ENCODE data around the gene ZFP62. TPM values are rescaled to one million over a fixed set of nuclear protein-coding genes. Genes with fewer than 3 reads are reported as not detected.

ZFP62 gene
- total and polyA plus RNA-seq, 7 donors, result 12.9 to 34.6 (median 22.2) TPM

GRCh38 chr5:180848878-180849277 lies 12.2 kb downstream of the ZFP62 start:
- H3K36me3 ChIP-seq, result peaks cover 22 to 35% (median 25%) of the 10 kb centered on the region in 4 donors
- H3K27me3 ChIP-seq, result no peaks in the 10 kb centered on the region
- 93 to 100% methylated on average over 1 of the region's 1 CpG for WGBS, 2 donors
- TF ChIP-seq POLR2A (IDR thresholded peaks at IDR 0.05), result no peak
- TF ChIP-seq, protein P1, sequence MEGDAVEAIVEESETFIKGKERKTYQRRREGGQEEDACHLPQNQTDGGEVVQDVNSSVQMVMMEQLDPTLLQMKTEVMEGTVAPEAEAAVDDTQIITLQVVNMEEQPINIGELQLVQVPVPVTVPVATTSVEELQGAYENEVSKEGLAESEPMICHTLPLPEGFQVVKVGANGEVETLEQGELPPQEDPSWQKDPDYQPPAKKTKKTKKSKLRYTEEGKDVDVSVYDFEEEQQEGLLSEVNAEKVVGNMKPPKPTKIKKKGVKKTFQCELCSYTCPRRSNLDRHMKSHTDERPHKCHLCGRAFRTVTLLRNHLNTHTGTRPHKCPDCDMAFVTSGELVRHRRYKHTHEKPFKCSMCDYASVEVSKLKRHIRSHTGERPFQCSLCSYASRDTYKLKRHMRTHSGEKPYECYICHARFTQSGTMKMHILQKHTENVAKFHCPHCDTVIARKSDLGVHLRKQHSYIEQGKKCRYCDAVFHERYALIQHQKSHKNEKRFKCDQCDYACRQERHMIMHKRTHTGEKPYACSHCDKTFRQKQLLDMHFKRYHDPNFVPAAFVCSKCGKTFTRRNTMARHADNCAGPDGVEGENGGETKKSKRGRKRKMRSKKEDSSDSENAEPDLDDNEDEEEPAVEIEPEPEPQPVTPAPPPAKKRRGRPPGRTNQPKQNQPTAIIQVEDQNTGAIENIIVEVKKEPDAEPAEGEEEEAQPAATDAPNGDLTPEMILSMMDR (IDR thresholded peaks at IDR 0.05), result no peak
- no peak for TF ChIP-seq EP300 (IDR thresholded peaks at IDR 0.05)
- no peak for TF ChIP-seq POLR2AphosphoS5 (IDR thresholded peaks at IDR 0.05)
- H3K4me3 ChIP-seq, result no peak overlapping the region
- DNase-seq, result no peak
- intact Hi-C loops (cut with DNase I), result no loop called here
- no peak overlapping the region for H3K27ac ChIP-seq
- H3K4me1 ChIP-seq, result no peaks in the 10 kb centered on the region
- peaks cover 0 to 33% (median 2%) of the 10 kb centered on the region in 4 donors for H3K9me3 ChIP-seq

DNA sequence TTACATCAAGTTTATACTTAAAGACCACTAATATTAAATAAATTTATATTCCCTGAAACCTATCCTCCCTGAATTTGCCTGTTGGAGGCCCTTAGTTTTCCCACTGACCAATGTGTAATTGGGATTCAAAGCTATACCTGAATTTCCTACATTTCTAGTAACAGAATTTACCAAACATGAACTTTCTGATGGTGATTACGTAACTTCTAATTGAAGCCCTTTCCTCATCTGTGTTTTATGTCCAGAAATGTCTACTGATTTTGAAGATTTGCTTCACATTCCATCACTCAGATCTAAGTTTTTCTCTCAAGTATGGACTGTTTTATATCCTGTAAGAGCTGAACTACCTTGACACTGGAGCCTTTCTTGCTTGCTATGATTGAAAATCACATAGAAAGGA lies 12.8 kb downstream of the ZFP62 start:
- no peak for TF ChIP-seq EP300 (IDR thresholded peaks at IDR 0.05)
- Histone ChIP-seq H3K36me3 (peaks cover 22 to 35% (median 25%) of the 10 kb centered on the region in 4 donors), H3K27ac (no peak overlapping the region), H3K27me3 (no peaks in the 10 kb centered on the region), H3K9me3 (peaks cover 0 to 33% (median 2%) of the 10 kb centered on the region in 4 donors), H3K4me3 (no peak overlapping the region), H3K4me1 (no peaks in the 10 kb centered on the region)
- intact Hi-C loops (cut with DNase I), result no loop called here
- 97 to 100% methylated on average over 1 of the region's 1 CpG for WGBS, 2 donors
- no peak for DNase-seq

- intact Hi-C loops (cut with DNase I), result no loop called here
- DNase-seq, result no peak
- WGBS, 2 donors, result 32 to 51% methylated on average over 3 of the region's 3 CpGs
- H3K4me1 ChIP-seq, result no peaks in the 10 kb centered on the region
- TF ChIP-seq POLR2AphosphoS5 (IDR thresholded peaks at IDR 0.05) (no peak), POLR2A (IDR thresholded peaks at IDR 0.05) (no peak), EP300 (IDR thresholded peaks at IDR 0.05) (no peak)
- TF ChIP-seq, protein P1 (IDR thresholded peaks at IDR 0.05), result no peak
- peaks cover 22 to 35% (median 25%) of the 10 kb centered on the region in 4 donors for H3K36me3 ChIP-seq
- H3K27me3 ChIP-seq, result no peaks in the 10 kb centered on the region
- H3K27ac ChIP-seq, result no peak overlapping the region
- H3K9me3 ChIP-seq, result peaks cover 0 to 33% (median 2%) of the 10 kb centered on the region in 4 donors
- H3K4me3 ChIP-seq, result no peak overlapping the region
Measured at GRCh38 chr5:180847026-180847425, 14.1 kb downstream of the ZFP62 start.

DNA sequence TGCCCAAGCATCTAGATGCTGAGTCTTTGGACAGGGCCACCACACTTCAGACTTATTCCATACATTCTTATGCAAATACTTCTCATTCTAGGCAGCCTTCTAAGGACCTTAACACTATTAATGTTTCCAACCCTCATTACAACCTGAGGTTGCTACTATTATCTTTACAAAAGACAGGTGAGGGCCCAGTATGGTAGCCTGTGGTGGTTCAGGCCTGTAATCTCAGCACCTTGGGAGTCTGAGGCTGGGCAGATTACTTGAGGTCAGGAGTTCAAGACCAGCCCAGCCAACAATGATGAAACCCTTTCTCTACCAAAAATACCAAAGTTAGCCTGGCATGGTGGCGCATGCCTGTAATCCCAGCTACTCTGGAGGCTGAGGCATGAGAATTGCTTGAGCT lies 16.2 kb downstream of the ZFP62 start:
- Histone ChIP-seq H3K27me3 (no peaks in the 10 kb centered on the region), H3K9me3 (peaks cover 0 to 14% (median 0%) of the 10 kb centered on the region in 4 donors), H3K4me3 (no peak overlapping the region), H3K27ac (no peak overlapping the region), H3K4me1 (no peaks in the 10 kb centered on the region), H3K36me3 (peaks cover 7 to 14% (median 10%) of the 10 kb centered on the region in 4 donors)
- no peak for DNase-seq
- WGBS, 2 donors, result 96 to 100% methylated on average over 1 of the region's 1 CpG
- no peak for TF ChIP-seq POLR2AphosphoS5 (IDR thresholded peaks at IDR 0.05)
- no peak for TF ChIP-seq EP300 (IDR thresholded peaks at IDR 0.05)
- TF ChIP-seq, protein P1 (IDR thresholded peaks at IDR 0.05), result no peak
- no peak for TF ChIP-seq POLR2A (IDR thresholded peaks at IDR 0.05)
- intact Hi-C loops (cut with DNase I), result no loop called here

DNA sequence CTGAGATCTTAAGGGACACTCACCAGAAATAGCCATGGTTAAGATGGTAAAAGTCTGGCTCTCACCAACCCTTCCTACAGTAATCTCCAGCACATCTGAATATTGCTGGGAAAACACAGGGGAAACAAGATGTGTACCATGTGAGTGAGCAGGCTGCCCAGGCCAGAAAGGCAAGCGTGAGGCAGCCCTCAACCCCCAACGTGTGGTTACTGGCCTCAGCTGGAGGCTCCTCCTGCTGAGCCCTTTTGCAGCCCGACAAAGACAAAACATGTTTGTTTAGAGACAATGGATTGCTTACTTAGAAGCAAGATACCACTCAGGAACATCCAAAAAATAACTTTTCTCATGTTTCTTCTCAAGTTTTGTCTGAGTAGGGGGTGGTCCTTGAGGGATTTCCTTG lies 16.6 kb downstream of the ZFP62 start:
- 76 to 80% methylated on average over 3 of the region's 3 CpGs for WGBS, 2 donors
- intact Hi-C loops (cut with DNase I), result no loop called here
- Histone ChIP-seq H3K4me3 (no peak overlapping the region), H3K9me3 (peaks cover 0 to 10% (median 0%) of the 10 kb centered on the region in 4 donors), H3K27ac (no peak overlapping the region), H3K27me3 (no peaks in the 10 kb centered on the region), H3K36me3 (peaks cover 4 to 9% (median 7%) of the 10 kb centered on the region in 4 donors), H3K4me1 (no peaks in the 10 kb centered on the region)
- TF ChIP-seq POLR2A (IDR thresholded peaks at IDR 0.05) (no peak), POLR2AphosphoS5 (IDR thresholded peaks at IDR 0.05) (no peak), EP300 (IDR thresholded peaks at IDR 0.05) (no peak)
- TF ChIP-seq, protein P1 (IDR thresholded peaks at IDR 0.05), result no peak
- DNase-seq, result no peak

Measured in sigmoid colon (tissue), 7 donors.